GM12874 (cell line): ENCODE data around the gene CCNJL.

Experiments used
- CTCF ChIP-seq: IDR thresholded peaks from 2 replicates; pipeline ENCODE4 v1.5.1; 2011; ENCODE audit warnings: low read depth, mild to moderate bottlenecking, control low read depth, low read length, moderate library complexity; ENCODE audit not compliant: insufficient read depth

Gene CCNJL

GRCh38 chr5:160356550-160357347 lies 44.4 kb upstream of the CCNJL start:
- TF ChIP-seq CTCF, result no peak

GRCh38 chr5:160354666-160355065 lies 42.3 kb upstream of the CCNJL start:
- no peak for TF ChIP-seq CTCF

- no peak for TF ChIP-seq CTCF
Measured at GRCh38 chr5:160353379-160353778, 41.0 kb upstream of the CCNJL start.

- no peak for TF ChIP-seq CTCF
Measured at GRCh38 chr5:160352308-160352707, 39.9 kb upstream of the CCNJL start.

GRCh38 chr5:160349935-160350303 lies 37.6 kb upstream of the CCNJL start:
- no peak for TF ChIP-seq CTCF

- no peak for TF ChIP-seq CTCF
Measured at GRCh38 chr5:160349249-160349934, 37.0 kb upstream of the CCNJL start.

GRCh38 chr5:160348080-160348479 lies 35.7 kb upstream of the CCNJL start:
- TF ChIP-seq CTCF, result no peak
